IPS-15b (cell line): ENCODE measurements around the gene RGS3.

Experiments
- H3K27me3 ChIP-seq: one replicate; pipeline ENCODE4 v1.6.1; 2013; ENCODE audit warnings: low read length; ENCODE audit not compliant: control insufficient read depth, insufficient read depth
- H3K36me3 ChIP-seq: one replicate; pipeline ENCODE4 v1.6.1; 2013; ENCODE audit warnings: low read length; ENCODE audit not compliant: control insufficient read depth, insufficient read depth
- H3K4me1 ChIP-seq: one replicate; pipeline ENCODE4 v1.6.1; 2013; ENCODE audit warnings: mild to moderate bottlenecking, low read length; ENCODE audit not compliant: control insufficient read depth, insufficient read depth
- H3K4me3 ChIP-seq: one replicate; pipeline ENCODE4 v1.5.1; 2013; ENCODE audit warnings: low read depth, low read length
- H3K9ac ChIP-seq: one replicate; pipeline ENCODE4 v1.6.1; 2013; ENCODE audit warnings: low read depth, mild to moderate bottlenecking, low read length
- H3K9me3 ChIP-seq: one replicate; pipeline ENCODE4 v1.6.1; 2013; ENCODE audit warnings: mild to moderate bottlenecking, low read length; ENCODE audit not compliant: control insufficient read depth, insufficient read depth

The RGS3 gene

GRCh38 chr9:113444736-113445135, 18.8 kb upstream of the RGS3 start:
- Histone ChIP-seq H3K36me3 (no peaks in the 10 kb centered on the region), H3K4me1 (no peaks in the 10 kb centered on the region), H3K4me3 (no peak overlapping the region), H3K9me3 (no peaks in the 10 kb centered on the region), H3K9ac (no peak overlapping the region), H3K27me3 (no peaks in the 10 kb centered on the region)

- no peaks in the 10 kb centered on the region for H3K4me1 ChIP-seq
- no peaks in the 10 kb centered on the region for H3K9me3 ChIP-seq
- H3K27me3 ChIP-seq = no peaks in the 10 kb centered on the region
- no peak overlapping the region for H3K4me3 ChIP-seq
- no peaks in the 10 kb centered on the region for H3K36me3 ChIP-seq
- no peak overlapping the region for H3K9ac ChIP-seq
Observed at GRCh38 chr9:113446323-113446740, 17.2 kb upstream of the RGS3 start.

GRCh38 chr9:113449376-113449775, 14.2 kb upstream of the RGS3 start:
- H3K4me1 ChIP-seq = no peaks in the 10 kb centered on the region
- no peak overlapping the region for H3K9ac ChIP-seq
- H3K9me3 ChIP-seq = no peaks in the 10 kb centered on the region

GRCh38 chr9:113452113-113452605, 11.4 kb upstream of the RGS3 start:
- H3K4me1 ChIP-seq = peaks cover 8% of the 10 kb centered on the region
- H3K9ac ChIP-seq = no peak overlapping the region
- H3K4me3 ChIP-seq = no peak overlapping the region
- no peaks in the 10 kb centered on the region for H3K36me3 ChIP-seq
- no peaks in the 10 kb centered on the region for H3K27me3 ChIP-seq
- no peaks in the 10 kb centered on the region for H3K9me3 ChIP-seq

More at GRCh38 chr9:113449376-113449775, 14.2 kb upstream of the RGS3 start:
- Histone ChIP-seq H3K4me3 (no peak overlapping the region), H3K36me3 (no peaks in the 10 kb centered on the region), H3K27me3 (no peaks in the 10 kb centered on the region)

GRCh38 chr9:113454914-113455761, 8.4 kb upstream of the RGS3 start:
- Histone ChIP-seq H3K9me3 (no peaks in the 10 kb centered on the region), H3K4me1 (peaks cover 8% of the 10 kb centered on the region), H3K27me3 (no peaks in the 10 kb centered on the region), H3K36me3 (no peaks in the 10 kb centered on the region), H3K9ac (no peak overlapping the region), H3K4me3 (no peak overlapping the region)

- H3K9me3 ChIP-seq = no peaks in the 10 kb centered on the region
- no peak overlapping the region for H3K9ac ChIP-seq
- H3K4me3 ChIP-seq = no peak overlapping the region
- no peaks in the 10 kb centered on the region for H3K36me3 ChIP-seq
- H3K4me1 ChIP-seq = peaks cover 8% of the 10 kb centered on the region
- peaks cover 2% of the 10 kb centered on the region for H3K27me3 ChIP-seq
Observed at GRCh38 chr9:113456235-113456634, 7.3 kb upstream of the RGS3 start.

- Histone ChIP-seq H3K9ac (no peak overlapping the region), H3K4me3 (no peak overlapping the region), H3K9me3 (no peaks in the 10 kb centered on the region), H3K36me3 (no peaks in the 10 kb centered on the region), H3K27me3 (peaks cover 37% of the 10 kb centered on the region), H3K4me1 (peaks cover 2% of the 10 kb centered on the region)
Observed at GRCh38 chr9:113461285-113461684, 2.2 kb upstream of the RGS3 start.

- Histone ChIP-seq H3K4me1 (peaks cover 2% of the 10 kb centered on the region), H3K9me3 (no peaks in the 10 kb centered on the region), H3K4me3 (no peak overlapping the region), H3K27me3 (peaks cover 37% of the 10 kb centered on the region), H3K9ac (no peak overlapping the region), H3K36me3 (no peaks in the 10 kb centered on the region)
Observed at GRCh38 chr9:113461943-113462342, 1.6 kb upstream of the RGS3 start.

GRCh38 chr9:113462781-113463286, 693 bp upstream of the RGS3 start:
- Histone ChIP-seq H3K9ac (no peak overlapping the region), H3K4me3 (peak overlapping the region; percentile 50), H3K9me3 (no peaks in the 10 kb centered on the region), H3K36me3 (no peaks in the 10 kb centered on the region), H3K4me1 (peaks cover 2% of the 10 kb centered on the region), H3K27me3 (peaks cover 37% of the 10 kb centered on the region)

GRCh38 chr9:113464286-113464660, 746 bp downstream of the RGS3 start:
- Histone ChIP-seq H3K9ac (no peak overlapping the region), H3K9me3 (no peaks in the 10 kb centered on the region), H3K27me3 (peaks cover 37% of the 10 kb centered on the region), H3K36me3 (no peaks in the 10 kb centered on the region), H3K4me1 (peaks cover 2% of the 10 kb centered on the region), H3K4me3 (peak overlapping the region; percentile 53)

- no peak overlapping the region for H3K4me3 ChIP-seq
- peaks cover 2% of the 10 kb centered on the region for H3K4me1 ChIP-seq
- peaks cover 37% of the 10 kb centered on the region for H3K27me3 ChIP-seq
- H3K9me3 ChIP-seq = no peaks in the 10 kb centered on the region
- no peak overlapping the region for H3K9ac ChIP-seq
- H3K36me3 ChIP-seq = no peaks in the 10 kb centered on the region
Observed at GRCh38 chr9:113465599-113466140, 2.1 kb downstream of the RGS3 start.

- H3K9me3 ChIP-seq = no peaks in the 10 kb centered on the region
- no peaks in the 10 kb centered on the region for H3K36me3 ChIP-seq
- H3K27me3 ChIP-seq = peaks cover 27% of the 10 kb centered on the region
- H3K4me3 ChIP-seq = no peak overlapping the region
- peaks cover 2% of the 10 kb centered on the region for H3K4me1 ChIP-seq
- no peak overlapping the region for H3K9ac ChIP-seq
Observed at GRCh38 chr9:113467183-113467582, 3.7 kb downstream of the RGS3 start.
